Measurements from ENCODE around the gene AGK. TPM values are rescaled to one million over a fixed set of nuclear protein-coding genes. Genes with fewer than 3 reads are reported as not detected.

AGK gene
- polyA plus RNA-seq, 1 donor (not counting 4 experiments of a cell fraction or from before 2014, with no cell fraction given): 40.0 TPM

- peaks cover 4% of the 10 kb centered on the region for H3K4me1 ChIP-seq (ENCODE audit: control insufficient read depth, extremely low read depth, insufficient read depth, low read length)
- no peak for DNase-seq (ENCODE audit: low read depth, low spot score)
- H3K27me3 ChIP-seq (ENCODE audit: control insufficient read depth, extremely low read depth, insufficient read depth, low read length): no peaks in the 10 kb centered on the region
- peaks cover 2 to 11% of the 10 kb centered on the region in 2 experiments for H3K36me3 ChIP-seq (ENCODE audit: control insufficient read depth in 2 of 2, extremely low read depth in 1 of 2, insufficient read depth in 2 of 2, low read length in 2 of 2)
- dilution Hi-C loops (cut with MboI; ENCODE audit: extremely low pct_ligation_motif_present, low sequenced_read_pairs): no loop called here
- H4K20me1 ChIP-seq (ENCODE audit: control insufficient read depth, extremely low read depth, insufficient read depth, low read length): no peaks in the 10 kb centered on the region
- no peaks in the 10 kb centered on the region for H3K9me1 ChIP-seq (ENCODE audit: control insufficient read depth, extremely low read depth, insufficient read depth, low read length)
- peak overlapping the region; percentile 2 for H3K27ac ChIP-seq (ENCODE audit: control insufficient read depth, insufficient read depth, low read length)
- H3K79me2 ChIP-seq (ENCODE audit: control insufficient read depth, insufficient read depth, low read length): no peaks in the 10 kb centered on the region
- no peak overlapping the region for H2AFZ ChIP-seq (ENCODE audit: control insufficient read depth, low read length)
- TF ChIP-seq EZH2 (IDR thresholded peaks at IDR 0.05; ENCODE audit: low read length) (no peak), CTCF (optimal IDR thresholded peaks at IDR 0.05 in 1 of 3, IDR thresholded peaks at IDR 0.05 in 1 of 3, conservative IDR thresholded peaks at IDR 0.05 in 1 of 3; ENCODE audit: extremely low read depth in 1 of 3, insufficient read depth in 2 of 3, low read length in 3 of 3) (no peak)
- no peaks in the 10 kb centered on the region for H3K9me3 ChIP-seq (ENCODE audit: control insufficient read depth, low read depth, low read length)
- no peak overlapping the region for H3K4me3 ChIP-seq (ENCODE audit: control insufficient read depth in 2 of 3, extremely low read depth in 1 of 3, insufficient read depth in 2 of 3, low read depth in 1 of 3, low read length in 3 of 3)
- H3K9ac ChIP-seq (ENCODE audit: control insufficient read depth, extremely low read depth, insufficient read depth, low read length): no peak overlapping the region
- H3K4me2 ChIP-seq (ENCODE audit: control insufficient read depth, extremely low read depth, insufficient read depth, low read depth, low read length): no peak overlapping the region
- FAIRE-seq: no peak
Measured at GRCh38 chr7:141663081-141663849, 112.1 kb downstream of the AGK start.

- Histone ChIP-seq H3K9ac (ENCODE audit: control insufficient read depth, extremely low read depth, insufficient read depth, low read length) (no peak overlapping the region), H3K4me3 (ENCODE audit: control insufficient read depth in 2 of 3, extremely low read depth in 1 of 3, insufficient read depth in 2 of 3, low read depth in 1 of 3, low read length in 3 of 3) (no peak overlapping the region), H3K9me1 (ENCODE audit: control insufficient read depth, extremely low read depth, insufficient read depth, low read length) (no peaks in the 10 kb centered on the region), H3K27ac (ENCODE audit: control insufficient read depth, insufficient read depth, low read length) (no peak overlapping the region), H3K79me2 (ENCODE audit: control insufficient read depth, insufficient read depth, low read length) (no peaks in the 10 kb centered on the region), H2AFZ (ENCODE audit: control insufficient read depth, low read length) (no peak overlapping the region), H3K4me2 (ENCODE audit: control insufficient read depth, extremely low read depth, insufficient read depth, low read depth, low read length) (no peak overlapping the region), H3K27me3 (ENCODE audit: control insufficient read depth, extremely low read depth, insufficient read depth, low read length) (no peaks in the 10 kb centered on the region), H4K20me1 (ENCODE audit: control insufficient read depth, extremely low read depth, insufficient read depth, low read length) (no peaks in the 10 kb centered on the region), H3K36me3 (ENCODE audit: control insufficient read depth in 2 of 2, extremely low read depth in 1 of 2, insufficient read depth in 2 of 2, low read length in 2 of 2) (peaks cover 0 to 9% of the 10 kb centered on the region in 2 experiments), H3K9me3 (ENCODE audit: control insufficient read depth, low read depth, low read length) (no peaks in the 10 kb centered on the region), H3K4me1 (ENCODE audit: control insufficient read depth, extremely low read depth, insufficient read depth, low read length) (peaks cover 4% of the 10 kb centered on the region)
- dilution Hi-C loops (cut with MboI; ENCODE audit: extremely low pct_ligation_motif_present, low sequenced_read_pairs): no loop called here
- TF ChIP-seq CTCF (optimal IDR thresholded peaks at IDR 0.05 in 1 of 3, IDR thresholded peaks at IDR 0.05 in 1 of 3, conservative IDR thresholded peaks at IDR 0.05 in 1 of 3; ENCODE audit: extremely low read depth in 1 of 3, insufficient read depth in 2 of 3, low read length in 3 of 3) (no peak), EZH2 (IDR thresholded peaks at IDR 0.05; ENCODE audit: low read length) (no peak)
- FAIRE-seq: no peak
- DNase-seq (ENCODE audit: low read depth, low spot score): no peak
Measured at GRCh38 chr7:141664450-141664849, 113.2 kb downstream of the AGK start.

Data from keratinocyte (primary cell).